Thyroid gland (tissue), 4 donors: ENCODE measurements around the gene VN1R4.

Experiments
- CTCF ChIP-seq, 6 experiments: fragments of 200-600 bp in 3 of 6; fragments of 450-650 bp in 3 of 6; sonication (generic) in 3 of 6; IDR thresholded peaks; one replicate each; pipeline ENCODE4 v1.5.1; 2016 to 2019; ENCODE audit warnings: antibody characterized with exemption in 6 of 6, mild to moderate bottlenecking in 2 of 6, inconsistent platforms in 1 of 6, moderate library complexity in 1 of 6
- POLR2A ChIP-seq, 2 donors: fragments of 450-650 bp; IDR thresholded peaks; one replicate each; pipeline ENCODE4 v1.6.1; 2017; ENCODE audit warnings: antibody characterized with exemption in 2 of 2, mild to moderate bottlenecking in 2 of 2, moderate library complexity in 1 of 2

DNA sequence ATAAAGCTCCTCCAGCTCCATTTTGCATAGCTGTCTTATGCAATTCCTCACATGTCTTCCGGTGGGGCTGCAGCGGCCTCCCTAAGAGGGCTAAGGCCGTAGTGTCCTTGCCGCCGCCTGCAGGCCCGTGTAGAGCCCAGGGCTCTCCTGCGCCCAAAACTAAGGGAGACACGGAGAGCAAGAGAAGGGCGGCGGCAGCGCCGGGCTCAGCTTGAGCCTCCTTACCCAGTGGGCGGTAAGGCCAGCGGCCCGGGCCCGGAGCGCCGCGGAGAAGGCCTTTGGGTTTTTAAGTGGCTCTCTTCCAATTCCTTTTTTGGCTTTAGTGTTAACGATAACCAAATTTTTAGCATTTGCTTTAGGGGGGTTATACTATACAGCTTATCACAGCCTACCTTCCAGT lies 42.9 kb downstream of the VN1R4 start:
- no peak for TF ChIP-seq CTCF (IDR thresholded peaks at IDR 0.05)
- TF ChIP-seq POLR2A (IDR thresholded peaks at IDR 0.05): no peak
